Parathyroid adenoma (tissue), 2 donors: Measurements from ENCODE around the gene SPOCK1.

Experiments used
- H2AFZ ChIP-seq: fragments of 300-600 bp; sonication (generic); one replicate; pipeline ENCODE4 v1.7.0; 2017; ENCODE audit warnings: antibody characterized with exemption, mild to moderate bottlenecking
- H3K27ac ChIP-seq: fragments of 300-600 bp; sonication (generic); one replicate; pipeline ENCODE4 v1.7.0; 2017
- H3K27me3 ChIP-seq: fragments of 300-600 bp; sonication (generic); one replicate; pipeline ENCODE4 v1.7.0; 2017; ENCODE audit warnings: low read length; ENCODE audit not compliant: control insufficient read depth, insufficient read depth
- H3K36me3 ChIP-seq: fragments of 300-600 bp; sonication (generic); one replicate; pipeline ENCODE4 v1.7.0; 2017; ENCODE audit warnings: low read length; ENCODE audit not compliant: control insufficient read depth, insufficient read depth
- H3K4me1 ChIP-seq: fragments of 300-600 bp; sonication (generic); one replicate; pipeline ENCODE4 v1.7.0; 2017; ENCODE audit warnings: control low read depth
- H3K4me2 ChIP-seq: fragments of 300-600 bp; sonication (generic); one replicate; pipeline ENCODE4 v1.7.0; 2017; ENCODE audit warnings: low read length
- H3K4me3 ChIP-seq: fragments of 300-600 bp; sonication (generic); one replicate; pipeline ENCODE4 v1.7.0; 2017; ENCODE audit warnings: low read depth, low read length
- H3K79me2 ChIP-seq: fragments of 300-600 bp; sonication (generic); one replicate; pipeline ENCODE4 v1.7.0; 2017; ENCODE audit warnings: control low read depth
- H3K9ac ChIP-seq: fragments of 300-600 bp; sonication (generic); one replicate; pipeline ENCODE4 v1.7.0; 2017; ENCODE audit warnings: mild to moderate bottlenecking
- H3K9me3 ChIP-seq: fragments of 300-600 bp; sonication (generic); one replicate; pipeline ENCODE4 v1.7.0; 2017; ENCODE audit warnings: low read length; ENCODE audit not compliant: control insufficient read depth
- CTCF ChIP-seq: fragments of 300-600 bp; sonication (generic); IDR thresholded peaks from one replicate; pipeline ENCODE4 v1.7.0; 2017; ENCODE audit warnings: antibody characterized with exemption, mild to moderate bottlenecking
- donor health status: primary hyperparathyroidism.

Gene SPOCK1

GRCh38 chr5:137286025-137286610 lies 213.0 kb downstream of the SPOCK1 start:
- Histone ChIP-seq H3K27me3 (no peaks in the 10 kb centered on the region), H3K4me2 (no peak overlapping the region), H3K9me3 (no peaks in the 10 kb centered on the region), H3K79me2 (no peaks in the 10 kb centered on the region), H3K36me3 (no peaks in the 10 kb centered on the region), H3K9ac (no peak overlapping the region), H2AFZ (no peak overlapping the region), H3K27ac (no peak overlapping the region), H3K4me1 (no peaks in the 10 kb centered on the region), H3K4me3 (no peak overlapping the region)
- no peak for TF ChIP-seq CTCF

- Histone ChIP-seq H3K4me3 (no peak overlapping the region), H3K4me2 (no peak overlapping the region), H2AFZ (no peak overlapping the region), H3K79me2 (no peaks in the 10 kb centered on the region), H3K27me3 (no peaks in the 10 kb centered on the region), H3K9me3 (no peaks in the 10 kb centered on the region), H3K36me3 (no peaks in the 10 kb centered on the region), H3K9ac (no peak overlapping the region), H3K4me1 (no peaks in the 10 kb centered on the region), H3K27ac (no peak overlapping the region)
- no peak for TF ChIP-seq CTCF
These were observed 215.3 kb downstream of the SPOCK1 start for GRCh38 chr5:137283801-137284200.

GRCh38 chr5:137282216-137282615 lies 216.9 kb downstream of the SPOCK1 start:
- Histone ChIP-seq H3K4me2 (no peak overlapping the region), H3K9ac (no peak overlapping the region), H3K27me3 (no peaks in the 10 kb centered on the region), H3K9me3 (no peaks in the 10 kb centered on the region), H2AFZ (no peak overlapping the region), H3K27ac (no peak overlapping the region), H3K4me1 (no peaks in the 10 kb centered on the region), H3K79me2 (no peaks in the 10 kb centered on the region), H3K36me3 (no peaks in the 10 kb centered on the region), H3K4me3 (no peak overlapping the region)
- TF ChIP-seq CTCF: no peak

GRCh38 chr5:137281201-137281600 lies 217.9 kb downstream of the SPOCK1 start:
- H3K27me3 ChIP-seq: no peaks in the 10 kb centered on the region
- H3K4me1 ChIP-seq: no peaks in the 10 kb centered on the region
- no peaks in the 10 kb centered on the region for H3K79me2 ChIP-seq
- no peak overlapping the region for H3K9ac ChIP-seq
- no peaks in the 10 kb centered on the region for H3K9me3 ChIP-seq
- H2AFZ ChIP-seq: no peak overlapping the region
- no peak overlapping the region for H3K27ac ChIP-seq
- TF ChIP-seq CTCF: no peak
- H3K4me2 ChIP-seq: no peak overlapping the region
- H3K36me3 ChIP-seq: no peaks in the 10 kb centered on the region
- H3K4me3 ChIP-seq: no peak overlapping the region

- Histone ChIP-seq H3K27me3 (no peaks in the 10 kb centered on the region), H2AFZ (no peak overlapping the region), H3K79me2 (no peaks in the 10 kb centered on the region), H3K9me3 (no peaks in the 10 kb centered on the region), H3K27ac (no peak overlapping the region), H3K4me1 (no peaks in the 10 kb centered on the region), H3K9ac (no peak overlapping the region), H3K4me3 (no peak overlapping the region), H3K4me2 (no peak overlapping the region), H3K36me3 (no peaks in the 10 kb centered on the region)
- no peak for TF ChIP-seq CTCF
These were observed 218.5 kb downstream of the SPOCK1 start for GRCh38 chr5:137280656-137281055.
